Measurements from ENCODE around the gene PCDHB3.
"Not testable (repeated sequence)": the region's sequence is repeated elsewhere in the genome, so short reads cannot be mapped to it uniquely, and the experiment has no call there.

Gene PCDHB3

DNA sequence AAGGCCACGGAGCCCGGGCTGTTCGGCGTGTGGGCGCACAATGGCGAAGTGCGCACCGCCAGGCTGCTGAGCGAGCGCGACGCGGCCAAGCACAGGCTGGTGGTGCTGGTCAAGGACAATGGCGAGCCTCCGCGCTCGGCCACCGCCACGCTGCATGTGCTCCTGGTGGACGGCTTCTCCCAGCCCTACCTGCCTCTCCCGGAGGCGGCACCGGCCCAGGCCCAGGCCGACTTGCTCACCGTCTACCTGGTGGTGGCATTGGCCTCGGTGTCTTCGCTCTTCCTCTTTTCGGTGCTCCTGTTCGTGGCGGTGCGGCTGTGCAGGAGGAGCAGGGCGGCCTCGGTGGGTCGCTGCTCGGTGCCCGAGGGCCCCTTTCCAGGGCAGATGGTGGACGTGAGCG lies 2.2 kb downstream of the PCDHB3 start:
- Histone ChIP-seq H3K9me3 (ENCODE audit: low read length) (peaks cover 36% of the 10 kb centered on the region), H3K36me3 (ENCODE audit: insufficient read depth, low read length) (peaks cover 35% of the 10 kb centered on the region)
- H3K4me3 ChIP-seq (ENCODE audit: low read length); H3K4me1 ChIP-seq (ENCODE audit: insufficient read depth, low read length); H2AFZ ChIP-seq (ENCODE audit: low read depth, low read length); H3K27me3 ChIP-seq (ENCODE audit: insufficient read depth, low read length): not testable (repeated sequence)

DNA sequence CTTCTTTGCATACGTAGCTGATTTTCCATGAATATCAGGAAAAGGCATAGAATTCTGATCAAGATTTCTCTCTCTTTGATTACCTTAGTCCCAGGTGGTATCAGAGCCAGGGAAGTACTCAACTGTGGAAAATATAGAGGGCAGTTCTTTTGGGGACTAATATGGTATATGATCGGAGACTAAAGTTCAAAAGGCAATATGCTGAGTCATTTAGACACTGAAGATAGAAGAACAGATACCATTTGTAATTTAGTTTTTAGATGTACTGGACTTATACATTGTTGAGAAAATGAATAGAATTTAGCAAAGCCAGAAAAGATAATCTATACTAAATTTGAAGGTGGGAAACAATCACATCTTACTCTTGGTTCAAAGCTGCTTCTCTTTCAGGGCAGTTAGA lies 5.1 kb downstream of the PCDHB3 start:
- no peak overlapping the region for H2AFZ ChIP-seq (ENCODE audit: low read depth, low read length)
- no peaks in the 10 kb centered on the region for H3K27me3 ChIP-seq (ENCODE audit: insufficient read depth, low read length)

DNA sequence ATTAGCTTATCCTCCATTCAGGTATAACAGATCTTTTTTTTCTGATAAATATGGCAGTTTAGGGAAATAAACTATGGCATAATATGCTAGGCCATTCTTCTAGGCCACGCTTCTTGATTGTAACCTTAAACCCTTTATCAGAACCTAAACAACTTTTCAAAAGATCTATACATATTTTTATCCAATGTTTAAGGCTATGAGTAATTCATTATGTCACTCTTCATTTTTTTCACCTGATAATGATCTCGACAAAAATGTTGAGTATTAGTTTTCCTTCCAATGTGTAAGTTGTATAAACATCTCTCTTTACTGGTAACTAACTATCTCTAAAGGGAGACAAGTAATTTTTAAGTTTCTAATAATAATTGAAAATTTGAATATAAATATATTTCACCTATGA lies 19.0 kb downstream of the PCDHB3 start:
- peaks cover 27% of the 10 kb centered on the region for H3K9me3 ChIP-seq (ENCODE audit: low read length)
- no peaks in the 10 kb centered on the region for H3K4me1 ChIP-seq (ENCODE audit: insufficient read depth, low read length)
- no peaks in the 10 kb centered on the region for H3K27me3 ChIP-seq (ENCODE audit: insufficient read depth, low read length)
- no peak overlapping the region for H2AFZ ChIP-seq (ENCODE audit: low read depth, low read length)
- H3K36me3 ChIP-seq (ENCODE audit: insufficient read depth, low read length) = peaks cover 9% of the 10 kb centered on the region
- no peak overlapping the region for H3K4me3 ChIP-seq (ENCODE audit: low read length)

More for the DNA sequence above, 5.1 kb downstream of the PCDHB3 start:
- peaks cover 20% of the 10 kb centered on the region for H3K9me3 ChIP-seq (ENCODE audit: low read length)
- no peaks in the 10 kb centered on the region for H3K4me1 ChIP-seq (ENCODE audit: insufficient read depth, low read length)
- peaks cover 16% of the 10 kb centered on the region for H3K36me3 ChIP-seq (ENCODE audit: insufficient read depth, low read length)
- H3K4me3 ChIP-seq (ENCODE audit: low read length) = no peak overlapping the region

DNA sequence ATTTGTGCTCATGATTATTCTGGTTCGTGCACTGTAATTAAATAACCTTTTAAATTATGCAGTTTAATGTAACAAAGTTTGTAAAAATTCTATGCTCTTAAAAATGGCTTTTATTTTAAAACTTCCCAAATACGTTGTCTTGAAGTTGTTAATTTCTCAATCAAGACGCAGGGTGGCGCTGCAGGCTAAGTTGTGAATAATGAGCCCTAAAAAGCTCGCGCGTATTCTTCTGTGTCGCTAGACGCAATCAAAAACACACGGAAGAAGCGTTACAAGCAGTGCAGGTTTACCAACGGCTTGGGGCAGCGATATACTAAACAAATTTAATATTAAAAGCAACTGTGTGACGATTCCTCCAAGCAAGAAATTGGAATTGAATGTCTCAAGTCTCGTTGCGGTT lies 21.3 kb downstream of the PCDHB3 start, which contains the start of gene PCDHB4:
TSS of gene PCDHB4 (plus strand) at position 256 of the 400 bp plus-strand sequence. CDS start 181 bp downstream, outside the sequence.
- no peaks in the 10 kb centered on the region for H3K27me3 ChIP-seq (ENCODE audit: insufficient read depth, low read length)
- H2AFZ ChIP-seq (ENCODE audit: low read depth, low read length) = no peak within 1 kb of the TSS
- peaks cover 25% of the 10 kb centered on the region for H3K9me3 ChIP-seq (ENCODE audit: low read length)
- H3K36me3 ChIP-seq (ENCODE audit: insufficient read depth, low read length) = peaks cover 9% of the 10 kb centered on the region
- H3K4me3 ChIP-seq (ENCODE audit: low read length) = no peak within 1 kb of the TSS
- no peaks in the 10 kb centered on the region for H3K4me1 ChIP-seq (ENCODE audit: insufficient read depth, low read length)

DNA sequence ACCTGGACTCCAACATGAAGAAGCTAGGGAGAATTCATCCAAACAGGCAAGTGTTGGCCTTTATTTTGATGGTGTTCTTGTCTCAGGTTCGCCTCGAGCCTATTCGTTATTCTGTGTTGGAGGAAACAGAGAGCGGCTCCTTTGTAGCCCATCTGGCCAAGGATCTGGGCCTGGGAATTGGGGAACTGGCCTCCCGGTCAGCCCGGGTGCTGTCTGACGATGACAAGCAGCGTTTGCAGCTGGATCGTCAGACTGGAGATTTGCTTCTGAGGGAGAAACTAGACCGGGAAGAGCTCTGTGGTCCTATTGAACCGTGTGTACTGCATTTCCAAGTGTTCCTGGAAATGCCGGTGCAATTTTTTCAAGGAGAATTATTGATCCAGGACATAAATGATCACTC lies 21.7 kb downstream of the PCDHB3 start:
- Histone ChIP-seq H2AFZ (ENCODE audit: low read depth, low read length) (no peak overlapping the region), H3K27me3 (ENCODE audit: insufficient read depth, low read length) (no peaks in the 10 kb centered on the region), H3K9me3 (ENCODE audit: low read length) (peaks cover 21% of the 10 kb centered on the region), H3K4me1 (ENCODE audit: insufficient read depth, low read length) (no peaks in the 10 kb centered on the region), H3K4me3 (ENCODE audit: low read length) (no peak overlapping the region), H3K36me3 (ENCODE audit: insufficient read depth, low read length) (peaks cover 9% of the 10 kb centered on the region)

DNA sequence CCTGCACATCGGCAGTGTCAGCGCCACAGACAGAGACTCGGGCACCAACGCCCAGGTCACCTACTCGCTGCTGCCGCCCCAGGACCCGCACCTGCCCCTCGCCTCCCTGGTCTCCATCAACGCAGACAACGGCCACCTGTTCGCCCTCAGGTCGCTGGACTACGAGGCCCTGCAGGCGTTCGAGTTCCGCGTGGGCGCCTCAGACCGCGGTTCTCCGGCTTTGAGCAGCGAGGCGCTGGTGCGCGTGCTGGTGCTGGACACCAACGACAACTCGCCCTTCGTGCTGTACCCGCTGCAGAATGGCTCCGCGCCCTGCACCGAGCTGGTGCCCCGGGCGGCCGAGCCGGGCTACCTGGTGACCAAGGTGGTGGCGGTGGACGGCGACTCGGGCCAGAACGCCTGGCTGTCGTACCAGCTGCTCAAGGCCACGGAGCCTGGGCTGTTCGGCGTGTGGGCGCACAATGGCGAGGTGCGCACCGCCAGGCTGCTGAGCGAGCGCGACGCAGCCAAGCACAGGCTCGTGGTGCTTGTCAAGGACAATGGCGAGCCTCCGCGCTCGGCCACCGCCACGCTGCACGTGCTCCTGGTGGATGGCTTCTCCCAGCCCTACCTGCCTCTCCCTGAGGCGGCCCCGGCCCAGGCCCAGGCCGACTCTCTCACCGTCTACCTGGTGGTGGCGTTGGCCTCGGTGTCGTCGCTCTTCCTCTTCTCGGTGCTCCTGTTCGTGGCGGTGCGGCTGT lies 23.3 kb downstream of the PCDHB3 start:
- H2AFZ ChIP-seq (ENCODE audit: low read depth, low read length); H3K36me3 ChIP-seq (ENCODE audit: insufficient read depth, low read length): not testable (repeated sequence)

DNA sequence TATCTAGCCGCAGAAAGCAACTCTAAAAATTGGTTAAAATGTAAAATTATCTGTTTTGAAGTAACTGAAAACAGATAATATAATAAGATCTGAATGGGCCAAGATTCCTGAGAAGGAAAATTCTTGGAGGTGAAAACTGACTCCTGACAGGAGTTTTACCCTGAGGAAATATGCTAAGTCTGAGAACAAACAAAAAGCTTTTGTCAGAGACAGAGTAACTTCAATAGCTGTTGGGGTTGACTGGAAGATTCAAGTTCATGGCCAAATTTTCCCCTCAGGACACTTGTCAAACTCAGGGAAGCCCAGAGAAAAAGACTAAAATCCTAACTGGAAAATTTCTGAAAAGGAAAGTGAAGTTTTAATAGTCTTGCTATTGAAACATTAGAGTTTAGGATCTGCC lies 27.0 kb downstream of the PCDHB3 start:
- no peak overlapping the region for H2AFZ ChIP-seq (ENCODE audit: low read depth, low read length)
- peaks cover 4% of the 10 kb centered on the region for H3K36me3 ChIP-seq (ENCODE audit: insufficient read depth, low read length)
- no peaks in the 10 kb centered on the region for H3K27me3 ChIP-seq (ENCODE audit: insufficient read depth, low read length)
- no peaks in the 10 kb centered on the region for H3K4me1 ChIP-seq (ENCODE audit: insufficient read depth, low read length)
- peaks cover 11% of the 10 kb centered on the region for H3K9me3 ChIP-seq (ENCODE audit: low read length)
- H3K4me3 ChIP-seq (ENCODE audit: low read length) = no peak overlapping the region

More for the DNA sequence above, 23.3 kb downstream of the PCDHB3 start:
- not testable (repeated sequence) for H3K4me3 ChIP-seq (ENCODE audit: low read length); H3K4me1 ChIP-seq (ENCODE audit: insufficient read depth, low read length); H3K27me3 ChIP-seq (ENCODE audit: insufficient read depth, low read length)
- H3K9me3 ChIP-seq (ENCODE audit: low read length) = peaks cover 21% of the 10 kb centered on the region

DNA sequence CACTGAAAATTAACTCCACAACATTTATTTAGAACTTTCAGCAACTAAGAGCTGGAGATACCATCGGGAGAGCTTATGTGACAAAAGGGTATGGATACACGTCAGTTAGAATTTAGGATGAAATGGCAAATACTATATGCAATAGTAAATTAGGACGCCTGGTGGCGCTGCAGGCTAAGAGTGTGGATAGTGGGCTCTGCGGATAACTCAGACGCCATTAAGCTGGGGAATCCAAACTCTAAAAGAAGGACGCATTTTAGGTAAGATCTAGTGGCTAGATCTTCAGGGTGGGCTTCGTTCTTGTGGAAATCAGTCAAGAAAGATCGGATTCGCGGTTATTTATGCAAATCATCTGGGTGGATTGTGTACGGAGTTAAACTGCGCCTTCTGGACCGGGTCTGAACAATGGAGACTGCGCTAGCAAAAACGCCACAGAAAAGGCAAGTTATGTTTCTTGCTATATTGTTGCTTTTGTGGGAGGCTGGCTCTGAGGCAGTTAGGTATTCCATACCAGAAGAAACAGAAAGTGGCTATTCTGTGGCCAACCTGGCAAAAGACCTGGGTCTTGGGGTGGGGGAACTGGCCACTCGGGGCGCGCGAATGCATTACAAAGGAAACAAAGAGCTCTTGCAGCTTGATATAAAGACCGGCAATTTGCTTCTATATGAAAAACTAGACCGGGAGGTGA lies 34.9 kb downstream of the PCDHB3 start, which contains the start of gene PCDHB5:
TSS of gene PCDHB5 (plus strand) at position 177 of the 688 bp plus-strand sequence. CDS start at position 406, 229 bp downstream.
- Histone ChIP-seq H3K27me3 (ENCODE audit: insufficient read depth, low read length) (no peaks in the 10 kb centered on the region), H3K4me1 (ENCODE audit: insufficient read depth, low read length) (no peaks in the 10 kb centered on the region), H2AFZ (ENCODE audit: low read depth, low read length) (no peak within 1 kb of the TSS), H3K36me3 (ENCODE audit: insufficient read depth, low read length) (peaks cover 3% of the 10 kb centered on the region), H3K9me3 (ENCODE audit: low read length) (peaks cover 14% of the 10 kb centered on the region), H3K4me3 (ENCODE audit: low read length) (peak within 1 kb of the TSS; percentile 40)

DNA sequence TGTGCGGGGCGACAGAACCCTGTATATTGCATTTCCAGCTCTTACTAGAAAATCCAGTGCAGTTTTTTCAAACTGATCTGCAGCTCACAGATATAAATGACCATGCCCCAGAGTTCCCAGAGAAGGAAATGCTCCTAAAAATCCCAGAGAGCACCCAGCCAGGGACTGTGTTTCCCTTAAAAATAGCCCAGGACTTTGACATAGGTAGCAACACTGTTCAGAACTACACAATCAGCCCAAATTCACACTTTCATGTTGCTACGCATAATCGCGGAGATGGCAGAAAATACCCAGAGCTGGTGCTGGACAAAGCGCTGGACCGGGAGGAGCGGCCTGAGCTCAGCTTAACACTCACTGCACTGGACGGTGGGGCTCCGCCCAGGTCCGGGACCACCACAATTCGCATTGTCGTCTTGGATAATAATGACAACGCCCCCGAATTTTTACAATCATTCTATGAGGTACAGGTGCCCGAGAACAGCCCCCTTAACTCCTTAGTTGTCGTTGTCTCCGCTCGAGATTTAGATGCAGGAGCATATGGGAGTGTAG lies 35.5 kb downstream of the PCDHB3 start:
- Histone ChIP-seq H3K4me1 (ENCODE audit: insufficient read depth, low read length) (no peaks in the 10 kb centered on the region), H3K27me3 (ENCODE audit: insufficient read depth, low read length) (no peaks in the 10 kb centered on the region), H3K9me3 (ENCODE audit: low read length) (peaks cover 14% of the 10 kb centered on the region), H3K36me3 (ENCODE audit: insufficient read depth, low read length) (peaks cover 3% of the 10 kb centered on the region), H3K4me3 (ENCODE audit: low read length) (peak overlapping the region; percentile 40), H2AFZ (ENCODE audit: low read depth, low read length) (no peak overlapping the region)

DNA sequence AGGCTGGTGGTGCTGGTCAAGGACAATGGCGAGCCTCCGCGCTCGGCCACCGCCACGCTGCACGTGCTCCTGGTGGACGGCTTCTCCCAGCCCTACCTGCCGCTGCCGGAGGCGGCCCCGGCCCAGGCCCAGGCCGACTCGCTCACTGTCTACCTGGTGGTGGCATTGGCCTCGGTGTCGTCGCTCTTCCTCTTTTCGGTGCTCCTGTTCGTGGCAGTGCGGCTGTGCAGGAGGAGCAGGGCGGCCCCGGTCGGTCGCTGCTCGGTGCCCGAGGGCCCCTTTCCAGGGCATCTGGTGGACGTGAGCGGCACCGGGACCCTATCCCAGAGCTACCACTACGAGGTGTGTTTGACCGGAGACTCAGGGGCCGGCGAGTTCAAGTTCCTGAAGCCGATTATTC lies 37.1 kb downstream of the PCDHB3 start:
- not testable (repeated sequence) for H2AFZ ChIP-seq (ENCODE audit: low read depth, low read length); H3K4me3 ChIP-seq (ENCODE audit: low read length); H3K27me3 ChIP-seq (ENCODE audit: insufficient read depth, low read length); H3K36me3 ChIP-seq (ENCODE audit: insufficient read depth, low read length); H3K4me1 ChIP-seq (ENCODE audit: insufficient read depth, low read length)
- H3K9me3 ChIP-seq (ENCODE audit: low read length) = peaks cover 14% of the 10 kb centered on the region

DNA sequence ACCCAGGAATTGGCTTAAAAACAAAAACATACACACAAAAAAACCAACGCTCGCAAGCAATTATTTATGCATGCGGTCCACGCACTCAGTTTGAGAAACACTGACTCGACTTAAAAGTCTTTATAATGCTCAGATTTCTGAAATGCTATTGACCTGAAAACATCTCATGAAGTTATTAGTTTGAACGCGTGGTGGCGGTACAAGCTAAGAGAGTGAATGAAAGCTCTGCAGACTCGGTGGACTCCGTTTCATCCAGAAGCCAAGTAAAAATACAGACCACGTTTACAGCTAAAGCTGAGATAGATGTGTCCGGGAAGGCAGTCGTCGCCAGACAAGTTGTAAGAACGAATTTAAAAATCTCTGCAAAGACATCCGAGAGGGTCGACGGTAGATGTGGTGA lies 49.5 kb downstream of the PCDHB3 start, which contains the start of gene PCDHB6:
TSS of gene PCDHB6 (plus strand) at position 246 of the 400 bp plus-strand sequence. CDS start 201 bp downstream, outside the sequence.
- H3K27me3 ChIP-seq (ENCODE audit: insufficient read depth, low read length) = no peaks in the 10 kb centered on the region
- no peaks in the 10 kb centered on the region for H3K4me1 ChIP-seq (ENCODE audit: insufficient read depth, low read length)
- peaks cover 14% of the 10 kb centered on the region for H3K9me3 ChIP-seq (ENCODE audit: low read length)
- H2AFZ ChIP-seq (ENCODE audit: low read depth, low read length) = no peak within 1 kb of the TSS
- no peaks in the 10 kb centered on the region for H3K36me3 ChIP-seq (ENCODE audit: insufficient read depth, low read length)
- no peak within 1 kb of the TSS for H3K4me3 ChIP-seq (ENCODE audit: low read length)

DNA sequence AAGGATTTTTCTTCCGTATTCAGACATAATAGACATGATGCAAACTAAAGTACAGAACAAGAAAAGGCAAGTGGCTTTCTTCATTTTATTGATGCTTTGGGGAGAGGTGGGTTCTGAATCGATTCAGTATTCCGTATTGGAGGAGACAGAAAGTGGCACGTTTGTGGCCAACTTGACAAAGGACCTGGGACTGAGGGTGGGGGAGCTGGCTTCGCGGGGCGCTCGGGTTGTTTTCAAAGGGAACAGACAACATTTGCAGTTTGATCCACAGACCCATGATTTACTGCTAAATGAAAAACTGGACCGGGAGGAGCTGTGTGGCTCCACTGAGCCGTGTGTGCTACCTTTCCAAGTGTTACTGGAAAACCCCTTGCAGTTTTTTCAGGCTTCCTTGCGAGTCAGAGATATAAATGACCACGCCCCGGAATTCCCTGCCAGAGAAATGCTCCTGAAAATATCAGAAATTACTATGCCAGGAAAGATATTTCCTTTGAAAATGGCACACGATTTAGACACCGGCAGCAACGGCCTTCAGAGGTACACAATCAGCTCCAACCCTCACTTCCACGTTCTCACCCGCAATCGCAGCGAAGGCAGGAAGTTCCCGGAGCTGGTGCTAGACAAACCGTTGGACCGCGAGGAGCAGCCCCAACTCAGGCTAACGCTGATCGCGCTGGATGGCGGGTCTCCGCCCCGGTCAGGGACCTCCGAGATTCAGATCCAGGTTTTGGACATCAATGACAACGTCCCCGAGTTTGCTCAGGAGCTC lies 50.1 kb downstream of the PCDHB3 start:
- H3K4me3 ChIP-seq (ENCODE audit: low read length) = no peak overlapping the region

DNA sequence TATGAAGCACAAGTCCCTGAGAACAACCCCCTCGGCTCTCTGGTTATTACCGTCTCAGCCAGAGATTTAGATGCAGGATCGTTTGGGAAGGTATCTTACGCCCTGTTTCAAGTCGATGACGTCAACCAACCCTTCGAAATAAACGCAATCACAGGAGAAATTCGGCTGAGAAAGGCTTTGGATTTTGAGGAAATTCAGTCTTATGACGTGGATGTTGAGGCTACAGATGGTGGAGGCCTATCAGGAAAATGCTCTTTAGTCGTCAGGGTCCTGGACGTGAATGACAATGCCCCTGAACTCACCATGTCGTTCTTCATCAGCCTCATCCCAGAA lies 50.7 kb downstream of the PCDHB3 start:
- no peaks in the 10 kb centered on the region for H3K36me3 ChIP-seq (ENCODE audit: insufficient read depth, low read length)
- H3K27me3 ChIP-seq (ENCODE audit: insufficient read depth, low read length) = no peaks in the 10 kb centered on the region
- no peak overlapping the region for H3K4me3 ChIP-seq (ENCODE audit: low read length)
- H3K9me3 ChIP-seq (ENCODE audit: low read length) = peaks cover 14% of the 10 kb centered on the region
- H3K4me1 ChIP-seq (ENCODE audit: insufficient read depth, low read length) = no peaks in the 10 kb centered on the region
- H2AFZ ChIP-seq (ENCODE audit: low read depth, low read length) = no peak overlapping the region

More for the DNA sequence above, 50.1 kb downstream of the PCDHB3 start:
- Histone ChIP-seq H2AFZ (ENCODE audit: low read depth, low read length) (no peak overlapping the region), H3K36me3 (ENCODE audit: insufficient read depth, low read length) (no peaks in the 10 kb centered on the region), H3K27me3 (ENCODE audit: insufficient read depth, low read length) (no peaks in the 10 kb centered on the region), H3K9me3 (ENCODE audit: low read length) (peaks cover 14% of the 10 kb centered on the region), H3K4me1 (ENCODE audit: insufficient read depth, low read length) (no peaks in the 10 kb centered on the region)

Data from neuron (in vitro differentiated cells).